ENCODE data around the gene VCX2.
"Not testable (repeated sequence)": the region's sequence is repeated elsewhere in the genome, so short reads cannot be mapped to it uniquely, and the experiment has no call there.

The VCX2 gene

GRCh38 chrX:8183346-8183745 lies 12.3 kb upstream of the VCX2 start (continued):
- no peak for TF ChIP-seq FEZF1 (tag by site-specific recombination; IDR thresholded peaks at IDR 0.05)
- TF ChIP-seq, protein P1, sequence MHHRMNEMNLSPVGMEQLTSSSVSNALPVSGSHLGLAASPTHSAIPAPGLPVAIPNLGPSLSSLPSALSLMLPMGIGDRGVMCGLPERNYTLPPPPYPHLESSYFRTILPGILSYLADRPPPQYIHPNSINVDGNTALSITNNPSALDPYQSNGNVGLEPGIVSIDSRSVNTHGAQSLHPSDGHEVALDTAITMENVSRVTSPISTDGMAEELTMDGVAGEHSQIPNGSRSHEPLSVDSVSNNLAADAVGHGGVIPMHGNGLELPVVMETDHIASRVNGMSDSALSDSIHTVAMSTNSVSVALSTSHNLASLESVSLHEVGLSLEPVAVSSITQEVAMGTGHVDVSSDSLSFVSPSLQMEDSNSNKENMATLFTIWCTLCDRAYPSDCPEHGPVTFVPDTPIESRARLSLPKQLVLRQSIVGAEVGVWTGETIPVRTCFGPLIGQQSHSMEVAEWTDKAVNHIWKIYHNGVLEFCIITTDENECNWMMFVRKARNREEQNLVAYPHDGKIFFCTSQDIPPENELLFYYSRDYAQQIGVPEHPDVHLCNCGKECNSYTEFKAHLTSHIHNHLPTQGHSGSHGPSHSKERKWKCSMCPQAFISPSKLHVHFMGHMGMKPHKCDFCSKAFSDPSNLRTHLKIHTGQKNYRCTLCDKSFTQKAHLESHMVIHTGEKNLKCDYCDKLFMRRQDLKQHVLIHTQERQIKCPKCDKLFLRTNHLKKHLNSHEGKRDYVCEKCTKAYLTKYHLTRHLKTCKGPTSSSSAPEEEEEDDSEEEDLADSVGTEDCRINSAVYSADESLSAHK (tag by site-specific recombination; IDR thresholded peaks at IDR 0.05), result no peak

DNA sequence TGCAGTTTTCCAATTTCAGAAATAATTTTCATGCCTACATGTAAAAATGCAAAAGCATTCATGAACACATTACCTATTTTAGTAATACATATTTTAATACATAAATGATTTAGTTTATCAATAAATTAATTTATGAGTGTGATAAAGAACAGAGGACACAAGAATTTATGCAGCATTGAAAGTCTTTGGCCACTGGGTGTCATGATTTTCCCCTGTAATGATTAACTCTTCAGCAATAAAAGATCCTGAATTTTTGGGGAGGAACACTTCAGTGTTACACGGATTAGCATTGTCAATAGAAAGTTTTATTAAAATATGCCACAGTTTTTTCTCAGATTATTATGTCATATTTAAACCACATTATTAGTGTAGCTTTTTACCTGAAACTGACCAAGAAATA lies 8.6 kb upstream of the VCX2 start:
- POLR2A ChIA-PET, result no interaction called here
- Histone ChIP-seq H3K4me3 (ENCODE audit: low read depth, low read length) (no peak overlapping the region), H3K36me3 (ENCODE audit: control insufficient read depth in 2 of 2, insufficient read depth in 1 of 2, low read length in 2 of 2) (no peaks in the 10 kb centered on the region), H3K9me3 (ENCODE audit: control insufficient read depth, insufficient read depth, low read depth, low read length) (no peaks in the 10 kb centered on the region), H3K4me1 (ENCODE audit: control insufficient read depth, insufficient read depth, low read length) (no peaks in the 10 kb centered on the region), H3K27ac (ENCODE audit: extremely low read depth, low read depth, low read length) (no peak overlapping the region)
- no peak for TF ChIP-seq HOXC10 (CRISPR knock-in tag; IDR thresholded peaks at IDR 0.05)
- no peak for TF ChIP-seq ZBTB48 (tag by site-specific recombination; IDR thresholded peaks at IDR 0.05)
- TF ChIP-seq ZNF132 (tag by site-specific recombination; IDR thresholded peaks at IDR 0.05; ENCODE audit: borderline replicate concordance), result no peak
- TF ChIP-seq ZNF776 (tag by site-specific recombination; IDR thresholded peaks at IDR 0.05; ENCODE audit: borderline replicate concordance), result no peak
- TF ChIP-seq ZNF138 (tag by site-specific recombination; IDR thresholded peaks at IDR 0.05; ENCODE audit: borderline replicate concordance), result no peak
- TF ChIP-seq ZNF37A (tag by site-specific recombination; IDR thresholded peaks at IDR 0.05), result no peak
- TF ChIP-seq ZNF654 (tag by site-specific recombination; IDR thresholded peaks at IDR 0.05; ENCODE audit: low read depth), result no peak
- no peak for TF ChIP-seq ZNF639 (tag by site-specific recombination; IDR thresholded peaks at IDR 0.05)
- TF ChIP-seq ZNF266 (tag by site-specific recombination; IDR thresholded peaks at IDR 0.05; ENCODE audit: low read depth), result no peak
- TF ChIP-seq GFI1B (tag by site-specific recombination; IDR thresholded peaks at IDR 0.05), result no peak
- CTCF ChIA-PET, result no interaction called here

GRCh38 chrX:8154011-8154410 lies 17.1 kb downstream of the VCX2 start:
- H3K4me3 ChIP-seq (ENCODE audit: low read depth, low read length); H3K4me1 ChIP-seq (ENCODE audit: control insufficient read depth, insufficient read depth, low read length); POLR2A ChIA-PET; H3K27ac ChIP-seq (ENCODE audit: extremely low read depth, low read depth, low read length); H3K36me3 ChIP-seq (ENCODE audit: control insufficient read depth in 2 of 2, insufficient read depth in 1 of 2, low read length in 2 of 2); H3K9me3 ChIP-seq (ENCODE audit: control insufficient read depth, insufficient read depth, low read depth, low read length); CTCF ChIA-PET: not testable (repeated sequence)

DNA sequence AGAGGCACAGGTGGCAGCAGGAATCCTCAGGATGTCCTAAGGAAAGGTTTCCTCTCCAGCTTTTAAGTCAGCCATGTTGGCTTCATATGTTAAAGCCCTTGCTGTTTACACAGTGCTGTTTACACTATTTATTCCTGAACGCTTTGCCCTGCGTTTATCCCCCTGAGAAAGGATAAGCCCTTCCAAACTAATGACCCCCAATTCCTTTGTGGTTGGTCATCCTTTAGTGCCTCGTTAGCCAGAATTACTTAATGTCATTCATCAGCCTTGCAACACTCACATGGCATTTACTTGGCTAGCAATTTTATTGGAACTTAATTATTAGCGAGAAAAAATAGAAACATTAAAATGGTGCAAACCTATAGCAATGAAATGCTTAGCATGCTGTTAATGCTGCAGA lies 23.8 kb downstream of the VCX2 start:
- Histone ChIP-seq H3K4me3 (ENCODE audit: low read depth, low read length) (no peak overlapping the region), H3K27ac (ENCODE audit: extremely low read depth, low read depth, low read length) (no peak overlapping the region), H3K9me3 (ENCODE audit: control insufficient read depth, insufficient read depth, low read depth, low read length) (no peaks in the 10 kb centered on the region), H3K36me3 (ENCODE audit: control insufficient read depth in 2 of 2, insufficient read depth in 1 of 2, low read length in 2 of 2) (no peaks in the 10 kb centered on the region), H3K4me1 (ENCODE audit: control insufficient read depth, insufficient read depth, low read length) (no peaks in the 10 kb centered on the region)
- POLR2A ChIA-PET, result no interaction called here
- TF ChIP-seq ZNF600 (tag by site-specific recombination; IDR thresholded peaks at IDR 0.05) (no peak), ZNF114 (tag by site-specific recombination; IDR thresholded peaks at IDR 0.05) (no peak), ZNF148 (tag by site-specific recombination; IDR thresholded peaks at IDR 0.05; ENCODE audit: borderline replicate concordance) (no peak), ZSCAN4 (tag by site-specific recombination; IDR thresholded peaks at IDR 0.05) (no peak), ZNF202 (tag by site-specific recombination; IDR thresholded peaks at IDR 0.05; ENCODE audit: borderline replicate concordance) (no peak), ZBTB1 (tag by site-specific recombination; IDR thresholded peaks at IDR 0.05) (no peak)
- TF ChIP-seq, protein P2, sequence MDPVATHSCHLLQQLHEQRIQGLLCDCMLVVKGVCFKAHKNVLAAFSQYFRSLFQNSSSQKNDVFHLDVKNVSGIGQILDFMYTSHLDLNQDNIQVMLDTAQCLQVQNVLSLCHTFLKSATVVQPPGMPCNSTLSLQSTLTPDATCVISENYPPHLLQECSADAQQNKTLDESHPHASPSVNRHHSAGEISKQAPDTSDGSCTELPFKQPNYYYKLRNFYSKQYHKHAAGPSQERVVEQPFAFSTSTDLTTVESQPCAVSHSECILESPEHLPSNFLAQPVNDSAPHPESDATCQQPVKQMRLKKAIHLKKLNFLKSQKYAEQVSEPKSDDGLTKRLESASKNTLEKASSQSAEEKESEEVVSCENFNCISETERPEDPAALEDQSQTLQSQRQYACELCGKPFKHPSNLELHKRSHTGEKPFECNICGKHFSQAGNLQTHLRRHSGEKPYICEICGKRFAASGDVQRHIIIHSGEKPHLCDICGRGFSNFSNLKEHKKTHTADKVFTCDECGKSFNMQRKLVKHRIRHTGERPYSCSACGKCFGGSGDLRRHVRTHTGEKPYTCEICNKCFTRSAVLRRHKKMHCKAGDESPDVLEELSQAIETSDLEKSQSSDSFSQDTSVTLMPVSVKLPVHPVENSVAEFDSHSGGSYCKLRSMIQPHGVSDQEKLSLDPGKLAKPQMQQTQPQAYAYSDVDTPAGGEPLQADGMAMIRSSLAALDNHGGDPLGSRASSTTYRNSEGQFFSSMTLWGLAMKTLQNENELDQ (tag by site-specific recombination; IDR thresholded peaks at IDR 0.05; ENCODE audit: low read depth), result no peak
- TF ChIP-seq, protein P3, sequence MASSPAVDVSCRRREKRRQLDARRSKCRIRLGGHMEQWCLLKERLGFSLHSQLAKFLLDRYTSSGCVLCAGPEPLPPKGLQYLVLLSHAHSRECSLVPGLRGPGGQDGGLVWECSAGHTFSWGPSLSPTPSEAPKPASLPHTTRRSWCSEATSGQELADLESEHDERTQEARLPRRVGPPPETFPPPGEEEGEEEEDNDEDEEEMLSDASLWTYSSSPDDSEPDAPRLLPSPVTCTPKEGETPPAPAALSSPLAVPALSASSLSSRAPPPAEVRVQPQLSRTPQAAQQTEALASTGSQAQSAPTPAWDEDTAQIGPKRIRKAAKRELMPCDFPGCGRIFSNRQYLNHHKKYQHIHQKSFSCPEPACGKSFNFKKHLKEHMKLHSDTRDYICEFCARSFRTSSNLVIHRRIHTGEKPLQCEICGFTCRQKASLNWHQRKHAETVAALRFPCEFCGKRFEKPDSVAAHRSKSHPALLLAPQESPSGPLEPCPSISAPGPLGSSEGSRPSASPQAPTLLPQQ (tag by site-specific recombination; IDR thresholded peaks at IDR 0.05), result no peak
- CTCF ChIA-PET, result no interaction called here

All from HEK293 (cell line).